Hippocampal formation (tissue), 2 donors: ENCODE results near the gene CD38.
A peak's percentile ranks its signal among the peaks of the same experiment; 100 is the strongest.
"Not testable (repeated sequence)": the region's sequence is repeated elsewhere in the genome, so short reads cannot be mapped to it uniquely, and the experiment has no call there.

Source experiments
- DNase-seq, 2 donors: peaks; one replicate each; lab custom pipeline; 2025; lab: John Stamatoyannopoulos, UW

The CD38 gene

GRCh38 chr4:15778289-15779241 is at the start of gene CD38:
CD38 (plus strand) TSS chr4:15778328; CDS start chr4:15778415, 87 bp downstream.
- DNase-seq = peak in 1 of 2 donors; percentile 30

GRCh38 chr4:15729910-15730533 is 48.1 kb upstream of the CD38 start:
- DNase-seq = peak in 1 of 2 donors; percentile 60

- DNase-seq = not testable (repeated sequence)
Measured at GRCh38 chr4:15733061-15733460, 45.1 kb upstream of the CD38 start.

GRCh38 chr4:15735536-15735935 is 42.6 kb upstream of the CD38 start:
- DNase-seq = no peak

- no peak for DNase-seq
Measured at GRCh38 chr4:15736514-15737050, 41.5 kb upstream of the CD38 start.

GRCh38 chr4:15737255-15737654 is 40.9 kb upstream of the CD38 start:
- DNase-seq = no peak

GRCh38 chr4:15738877-15739276 is 39.3 kb upstream of the CD38 start:
- DNase-seq = peak in 1 of 2 donors; percentile 45

- no peak for DNase-seq
Measured at GRCh38 chr4:15740764-15741404, 37.2 kb upstream of the CD38 start.

- no peak for DNase-seq
Measured at GRCh38 chr4:15742083-15742582, 36.0 kb upstream of the CD38 start.

- no peak for DNase-seq
Measured at GRCh38 chr4:15742637-15743036, 35.5 kb upstream of the CD38 start.

- no peak for DNase-seq
Measured at GRCh38 chr4:15744016-15744545, 34.0 kb upstream of the CD38 start.

GRCh38 chr4:15746110-15746509 is 32.0 kb upstream of the CD38 start:
- no peak for DNase-seq

- DNase-seq = no peak
Measured at GRCh38 chr4:15749001-15749400, 29.1 kb upstream of the CD38 start.

- DNase-seq = no peak
Measured at GRCh38 chr4:15751153-15751552, 27.0 kb upstream of the CD38 start.

- no peak for DNase-seq
Measured at GRCh38 chr4:15753081-15753480, 25.0 kb upstream of the CD38 start.

GRCh38 chr4:15753786-15754185 is 24.3 kb upstream of the CD38 start:
- DNase-seq = no peak

GRCh38 chr4:15754323-15754722 is 23.8 kb upstream of the CD38 start:
- no peak for DNase-seq

- no peak for DNase-seq
Measured at GRCh38 chr4:15755321-15756155, 22.6 kb upstream of the CD38 start.

GRCh38 chr4:15756361-15756861 is 21.7 kb upstream of the CD38 start:
- no peak for DNase-seq

GRCh38 chr4:15757054-15757453 is 21.1 kb upstream of the CD38 start:
- DNase-seq = no peak

- no peak for DNase-seq
Measured at GRCh38 chr4:15758294-15758693, 19.8 kb upstream of the CD38 start.
